Fibroblast of upper back skin (primary cell): ENCODE data around the gene NOC2L.

ENCODE experiments used
- DNase-seq: peaks from one replicate; pipeline ENCODE4 v3.0.0-alpha.2; 2013

The NOC2L gene

GRCh38 chr1:927234-927633 is 31.8 kb downstream of the NOC2L start:
- no peak for DNase-seq

- DNase-seq, result peak; percentile 58
Measured at GRCh38 chr1:925561-926421, 33.3 kb downstream of the NOC2L start.

GRCh38 chr1:924656-925560 is 34.1 kb downstream of the NOC2L start:
- DNase-seq, result no peak

- no peak for DNase-seq
Measured at GRCh38 chr1:923991-924655, 34.9 kb downstream of the NOC2L start.

- peak; percentile 84 for DNase-seq
Measured at GRCh38 chr1:923131-923990, 35.7 kb downstream of the NOC2L start, which contains the start of gene SAMD11. SAMD11 (plus strand) TSS chr1:923923; CDS start chr1:924432, 509 bp downstream.

GRCh38 chr1:921011-921837 is 37.8 kb downstream of the NOC2L start:
- peak; percentile 78 for DNase-seq

GRCh38 chr1:920521-920920 is 38.5 kb downstream of the NOC2L start:
- no peak for DNase-seq

- no peak for DNase-seq
Measured at GRCh38 chr1:920010-920409, 39.0 kb downstream of the NOC2L start.

- no peak for DNase-seq
Measured at GRCh38 chr1:919271-919872, 39.7 kb downstream of the NOC2L start.

- no peak for DNase-seq
Measured at GRCh38 chr1:918843-919242, 40.2 kb downstream of the NOC2L start.

GRCh38 chr1:918353-918752 is 40.7 kb downstream of the NOC2L start:
- no peak for DNase-seq

GRCh38 chr1:917466-918091 is 41.5 kb downstream of the NOC2L start:
- DNase-seq, result no peak

GRCh38 chr1:917076-917459 is 42.0 kb downstream of the NOC2L start:
- DNase-seq, result no peak

- no peak for DNase-seq
Measured at GRCh38 chr1:916173-917075, 42.6 kb downstream of the NOC2L start.

GRCh38 chr1:915295-916172 is 43.5 kb downstream of the NOC2L start:
- no peak for DNase-seq

- DNase-seq, result no peak
Measured at GRCh38 chr1:914891-915280, 44.2 kb downstream of the NOC2L start.

GRCh38 chr1:914131-914890 is 44.7 kb downstream of the NOC2L start:
- DNase-seq, result no peak
